Kidney capillary endothelial cell (primary cell): Measurements from ENCODE around the gene GRK5.

Source experiments
- DNase-seq: peaks from one replicate; pipeline ENCODE4 v3.0.0-alpha.2; 2018; ENCODE audit warnings: low spot score

GRK5 gene

GRCh38 chr10:119361037-119361436 lies 153.7 kb downstream of the GRK5 start:
- DNase-seq, result no peak

DNA sequence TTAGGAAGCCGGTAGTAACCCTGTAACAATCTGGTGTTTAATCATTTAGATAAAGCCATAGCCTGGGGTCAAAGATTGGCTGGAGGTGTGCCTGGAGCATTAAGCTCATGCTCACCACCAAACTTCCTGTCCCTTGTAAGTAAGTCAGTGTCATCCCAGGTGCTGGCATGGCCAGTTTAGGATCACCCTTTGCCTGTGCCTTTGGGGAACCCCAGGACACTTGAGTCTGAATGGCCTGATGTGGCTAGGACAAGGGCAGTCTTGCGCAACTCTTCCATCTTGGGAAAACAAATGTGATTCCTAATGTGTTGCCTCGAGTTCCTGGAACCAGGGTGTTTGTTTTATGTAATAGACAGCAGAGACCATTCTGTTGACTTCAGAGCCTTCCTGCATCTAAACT lies 154.8 kb downstream of the GRK5 start:
- no peak for DNase-seq

DNA sequence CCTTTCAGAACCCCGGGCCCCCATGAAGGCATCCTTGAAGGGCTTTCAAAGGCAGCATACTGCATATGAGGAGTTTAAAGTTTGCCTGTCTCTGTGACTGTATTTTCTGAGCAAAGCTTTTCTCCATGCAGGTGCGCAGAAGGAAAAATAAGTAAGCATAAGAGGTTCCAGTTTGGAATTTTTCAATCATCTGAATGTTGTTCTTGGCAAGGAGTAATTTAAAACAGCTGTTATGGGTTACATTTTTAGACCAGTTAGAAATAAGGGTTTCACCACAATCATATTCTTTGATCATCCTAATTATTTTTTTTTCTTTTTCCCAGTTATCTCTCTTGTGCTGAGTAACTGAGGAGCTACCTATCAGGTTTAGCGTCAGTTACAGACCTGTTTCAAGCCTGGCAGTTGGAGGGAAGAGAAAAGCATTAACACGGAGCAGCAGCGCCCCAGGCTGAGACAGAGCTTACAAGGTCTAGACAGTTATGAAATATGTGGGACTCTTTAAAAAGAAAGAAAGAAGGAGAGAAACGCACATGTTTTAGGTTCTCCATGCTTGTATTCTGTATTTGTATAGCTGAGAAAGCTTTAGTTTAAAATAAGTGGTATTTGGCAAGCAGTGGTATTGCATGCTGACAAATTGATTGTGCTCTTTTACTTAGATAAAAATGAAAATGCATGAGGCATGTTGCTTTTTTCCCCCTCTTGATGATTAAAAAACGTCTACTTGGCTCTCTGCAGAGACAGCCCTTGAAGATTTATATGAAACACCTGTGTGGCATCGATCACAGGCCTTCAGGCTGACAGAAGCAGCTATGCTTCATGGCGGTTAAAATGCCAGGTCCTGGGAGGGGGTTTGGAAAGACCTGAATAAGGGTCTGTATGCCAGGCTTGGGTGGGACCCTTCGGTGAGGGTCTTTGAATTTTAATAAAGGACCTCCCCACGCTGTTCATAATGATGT lies 157.6 kb downstream of the GRK5 start:
- DNase-seq, result no peak

- no peak for DNase-seq
Observed at GRCh38 chr10:119365773-119366599, 158.6 kb downstream of the GRK5 start.

DNA sequence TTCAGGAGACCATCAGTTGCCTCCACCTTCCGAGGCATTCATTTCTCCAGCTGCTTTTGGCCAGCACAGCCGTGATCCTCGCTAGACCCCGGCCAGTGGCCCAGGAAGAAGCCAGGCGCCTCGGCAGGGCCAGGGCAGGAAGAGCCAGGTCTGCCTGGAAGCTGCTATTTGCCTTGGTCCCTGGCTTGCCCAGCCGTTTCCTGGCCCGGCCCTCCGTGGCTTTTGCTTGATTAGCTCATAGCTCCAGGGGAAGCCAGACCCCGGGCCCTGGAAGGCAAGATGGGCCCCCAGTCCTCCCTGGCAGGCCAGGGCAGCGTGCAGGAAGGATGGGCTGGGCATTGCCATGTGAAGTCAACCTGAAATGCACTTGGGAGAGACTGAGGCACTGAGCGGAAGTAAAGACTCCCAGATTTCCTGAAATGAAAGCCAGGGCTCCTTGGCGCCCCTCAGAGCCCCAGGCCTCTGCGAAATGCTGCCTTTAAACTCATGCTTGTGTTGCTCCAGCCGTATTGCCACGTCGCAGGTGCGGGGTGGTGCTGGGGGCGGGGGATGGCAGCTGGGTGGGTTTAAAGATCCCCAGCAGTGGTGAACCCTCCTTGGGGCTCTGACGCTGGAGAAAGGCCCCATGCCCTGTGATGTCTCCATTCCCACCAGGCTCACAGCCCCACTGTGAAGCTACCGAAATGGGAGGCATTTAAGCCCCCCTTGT lies 160.6 kb downstream of the GRK5 start:
- DNase-seq, result no peak

DNA sequence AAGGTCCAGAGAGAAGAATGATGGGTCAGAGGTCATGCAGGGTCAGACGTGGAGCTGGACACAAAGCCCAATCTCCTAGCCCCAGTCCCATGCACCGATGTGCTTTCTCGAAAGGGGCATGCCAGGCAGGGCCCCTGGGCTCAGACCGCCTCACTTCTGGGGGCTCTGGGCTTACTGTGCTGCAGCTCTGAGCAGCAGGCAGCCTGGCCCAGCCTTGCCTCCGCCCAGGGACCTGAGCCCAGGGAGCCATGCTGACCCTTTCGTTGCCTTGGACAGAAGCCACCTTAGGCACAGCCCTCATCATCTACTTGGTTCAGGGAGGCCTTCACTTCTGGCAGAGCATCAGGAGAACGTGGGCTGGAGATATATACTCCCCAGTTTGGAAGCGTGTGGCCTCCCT lies 161.2 kb downstream of the GRK5 start:
- no peak for DNase-seq

DNA sequence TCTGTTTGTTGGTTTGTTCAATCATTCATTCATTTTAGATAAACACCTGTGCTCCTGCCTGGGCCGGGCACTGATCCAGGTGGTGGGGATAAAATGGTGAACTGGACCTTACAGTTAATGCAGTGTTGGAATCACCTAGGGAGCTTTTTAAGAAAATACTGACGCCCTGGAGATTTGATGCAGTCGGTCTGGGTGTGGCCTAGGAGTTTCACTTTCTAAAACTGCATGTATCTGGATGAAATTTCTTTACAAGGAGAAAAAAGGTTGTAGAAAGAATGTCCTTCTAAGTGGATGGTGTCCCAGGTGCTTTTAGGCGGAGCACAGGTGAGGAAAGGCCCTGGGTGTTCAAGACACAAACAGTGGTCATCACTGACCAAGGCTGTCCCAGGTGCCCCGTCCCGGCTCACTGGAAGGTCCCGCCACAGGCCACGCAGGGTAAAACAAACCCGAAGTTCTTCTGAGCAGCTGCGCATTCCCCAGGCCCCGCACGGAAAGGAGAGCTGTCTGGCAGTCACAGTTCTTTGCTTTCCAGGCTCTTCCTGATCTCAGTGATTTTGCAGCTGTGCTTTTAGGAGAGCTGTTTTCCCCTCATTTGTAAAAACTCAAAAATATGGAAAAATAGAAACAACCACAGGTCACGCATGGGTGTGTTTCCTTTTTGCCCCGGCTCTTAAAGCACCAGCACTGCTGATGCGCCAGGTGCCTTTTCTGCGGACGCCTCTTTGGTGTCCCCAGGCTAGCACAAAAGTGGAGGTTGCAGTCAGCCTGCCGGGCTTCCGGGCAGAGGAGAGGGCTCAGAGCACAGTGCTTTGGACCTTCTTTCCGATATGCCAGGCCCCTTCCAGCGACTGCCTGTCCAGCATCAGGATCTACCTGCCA lies 161.9 kb downstream of the GRK5 start:
- no peak for DNase-seq

DNA sequence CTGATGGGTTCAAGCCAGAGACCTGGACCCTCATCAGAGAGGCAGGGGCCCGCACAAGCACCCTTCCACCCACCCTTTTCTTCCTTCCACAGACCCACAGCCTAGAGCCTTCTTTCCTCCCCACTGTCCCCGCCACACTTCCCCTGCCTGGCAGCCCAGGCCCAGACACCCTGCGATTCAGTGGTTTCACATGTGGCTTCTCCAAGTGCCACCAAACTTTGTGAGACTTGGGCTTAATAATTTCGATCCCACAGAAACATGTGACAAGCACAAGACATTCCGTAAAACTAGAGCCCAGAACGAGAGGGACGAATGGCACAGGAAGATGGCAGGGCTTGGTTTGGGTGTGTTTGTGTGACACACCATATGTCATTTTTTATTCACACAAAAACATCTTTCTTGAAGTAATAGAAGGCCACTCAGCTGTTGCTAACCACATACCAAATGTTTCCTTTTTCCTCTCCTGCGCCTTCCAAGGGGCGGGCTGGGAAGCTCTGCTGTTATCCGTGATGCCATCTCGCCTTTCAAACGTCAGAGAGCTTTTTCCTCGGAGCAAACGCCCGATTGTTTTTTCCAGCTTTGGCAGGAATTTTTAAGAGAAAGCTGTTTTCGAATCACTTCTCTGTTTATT lies 162.9 kb downstream of the GRK5 start:
- peak; percentile 82 for DNase-seq

DNA sequence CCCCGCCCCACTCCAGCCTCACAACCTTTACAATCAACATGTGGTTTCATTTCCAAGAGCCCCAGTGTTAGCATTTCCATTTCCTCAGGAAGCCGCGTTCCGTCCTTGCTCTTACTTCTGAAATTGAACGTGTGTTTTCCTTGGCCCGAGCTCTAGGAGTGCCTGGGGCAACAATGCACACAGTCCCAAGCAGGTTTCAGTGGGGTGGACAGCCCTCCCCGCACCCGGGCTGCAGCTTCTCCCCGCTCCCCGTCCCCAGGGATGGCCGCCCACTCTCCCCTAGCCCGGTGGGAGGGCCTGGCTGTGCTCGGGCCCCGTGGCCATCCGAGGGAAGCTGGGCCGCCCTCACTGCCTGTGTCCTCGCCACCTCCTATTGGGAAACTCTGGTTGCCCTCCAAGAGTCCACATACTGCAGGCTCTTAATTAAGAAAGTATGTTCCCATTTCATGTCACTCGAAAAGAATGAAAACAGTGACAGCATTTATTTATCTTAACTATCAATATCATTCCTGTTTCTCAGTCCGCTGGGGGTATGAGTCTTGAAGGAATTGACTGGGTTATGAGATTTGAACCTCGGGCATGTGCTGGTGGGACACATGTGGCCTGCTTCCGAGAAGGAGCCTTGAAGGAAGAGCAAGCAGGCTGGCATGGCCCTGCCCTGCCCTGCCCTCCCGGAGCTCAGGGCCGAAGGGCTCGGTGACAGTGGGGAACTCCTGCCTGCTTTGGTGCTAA lies 163.8 kb downstream of the GRK5 start:
- no peak for DNase-seq

- no peak for DNase-seq
Observed at GRCh38 chr10:119371704-119372663, 164.6 kb downstream of the GRK5 start.

DNA sequence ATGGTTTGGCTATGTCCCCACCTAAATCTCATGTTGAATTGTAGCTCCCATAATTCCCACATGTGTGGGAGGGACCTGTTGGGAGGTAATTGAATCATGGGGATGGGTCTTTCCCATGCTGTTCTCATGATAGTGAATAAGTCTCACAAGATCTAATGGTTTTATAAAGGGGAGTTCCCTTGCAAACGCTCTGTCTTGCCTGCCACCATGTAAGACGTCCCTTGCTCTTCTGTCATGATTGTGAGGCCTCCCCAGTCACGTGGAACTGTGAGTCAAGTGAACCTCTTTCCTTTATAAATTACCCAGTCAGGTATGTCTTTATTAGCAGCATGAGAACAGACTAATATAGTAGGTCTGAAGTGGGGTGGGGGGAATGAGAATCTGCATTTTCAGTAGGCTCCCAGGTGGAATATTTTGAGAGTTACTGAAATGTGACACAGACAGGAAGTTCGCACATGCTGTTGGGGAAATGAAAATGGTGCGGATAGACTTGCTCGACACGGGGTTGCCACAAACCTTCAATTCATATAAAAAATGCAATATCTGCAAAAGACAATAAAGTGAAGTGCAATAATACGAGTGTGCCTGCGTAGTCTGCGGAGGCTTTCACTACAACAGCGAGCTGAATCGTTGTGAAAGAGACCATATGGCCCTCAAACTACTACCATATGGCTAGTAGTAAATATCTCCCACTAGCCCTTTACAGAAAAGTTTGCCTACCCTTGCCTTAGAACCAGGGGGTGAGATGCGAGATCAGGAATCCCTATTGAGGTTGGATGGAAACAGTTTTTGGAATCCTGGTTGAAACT lies 166.1 kb downstream of the GRK5 start:
- no peak for DNase-seq

DNA sequence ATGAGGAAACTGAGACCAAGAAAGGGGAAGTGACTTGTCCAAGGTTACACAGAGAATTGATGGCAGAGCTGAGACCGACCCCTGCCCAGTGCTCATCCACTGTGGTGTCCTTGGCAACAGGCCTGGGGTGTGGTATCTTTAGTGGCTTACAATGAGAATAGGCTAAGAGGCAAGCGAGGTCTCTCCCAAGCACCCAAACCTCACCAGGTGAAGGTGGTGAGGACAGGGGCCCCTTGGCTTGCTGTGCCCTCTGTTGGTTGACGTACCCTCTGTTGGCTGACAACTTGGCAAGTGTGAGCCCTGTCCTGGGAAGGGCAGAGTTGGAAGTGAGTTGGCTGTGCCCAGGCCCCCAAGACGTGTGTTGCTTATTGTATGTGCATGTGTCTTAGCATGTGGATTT lies 166.9 kb downstream of the GRK5 start:
- no peak for DNase-seq

DNA sequence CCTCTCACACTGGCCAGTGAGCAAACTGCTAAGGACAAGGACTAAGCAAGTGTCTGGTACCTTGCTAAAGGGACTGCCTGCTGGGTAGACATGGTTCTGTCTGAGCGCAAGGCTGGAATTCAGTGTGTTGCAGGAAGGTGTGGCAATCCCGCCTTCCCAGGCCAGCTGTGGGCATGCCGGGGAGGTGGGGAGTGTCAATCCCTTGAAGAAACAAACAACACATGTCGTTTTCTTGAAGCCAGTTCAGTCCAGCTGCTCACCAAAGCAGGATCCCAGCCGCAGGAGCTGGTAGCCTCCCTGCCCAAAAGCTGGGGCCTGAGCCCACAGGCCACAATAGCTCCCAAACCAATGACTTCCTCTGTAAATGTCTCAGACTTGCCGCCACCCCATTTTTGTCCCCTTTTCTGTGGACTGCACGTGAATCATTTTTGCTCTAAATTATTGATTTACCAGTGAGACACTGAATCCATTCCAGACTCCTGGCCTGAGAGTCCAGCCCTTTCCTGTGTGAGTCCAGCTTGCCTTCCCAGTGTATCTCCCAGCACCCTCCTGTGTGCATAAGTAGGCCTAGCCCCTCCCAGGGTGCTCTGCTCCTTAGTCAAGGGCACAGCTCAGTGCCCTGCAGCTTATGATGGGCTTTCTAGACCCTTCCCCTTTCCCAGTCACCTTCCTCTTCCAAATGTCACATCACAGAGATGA lies 168.4 kb downstream of the GRK5 start:
- DNase-seq, result no peak

GRCh38 chr10:119377451-119377957 lies 170.1 kb downstream of the GRK5 start:
- DNase-seq, result no peak

DNA sequence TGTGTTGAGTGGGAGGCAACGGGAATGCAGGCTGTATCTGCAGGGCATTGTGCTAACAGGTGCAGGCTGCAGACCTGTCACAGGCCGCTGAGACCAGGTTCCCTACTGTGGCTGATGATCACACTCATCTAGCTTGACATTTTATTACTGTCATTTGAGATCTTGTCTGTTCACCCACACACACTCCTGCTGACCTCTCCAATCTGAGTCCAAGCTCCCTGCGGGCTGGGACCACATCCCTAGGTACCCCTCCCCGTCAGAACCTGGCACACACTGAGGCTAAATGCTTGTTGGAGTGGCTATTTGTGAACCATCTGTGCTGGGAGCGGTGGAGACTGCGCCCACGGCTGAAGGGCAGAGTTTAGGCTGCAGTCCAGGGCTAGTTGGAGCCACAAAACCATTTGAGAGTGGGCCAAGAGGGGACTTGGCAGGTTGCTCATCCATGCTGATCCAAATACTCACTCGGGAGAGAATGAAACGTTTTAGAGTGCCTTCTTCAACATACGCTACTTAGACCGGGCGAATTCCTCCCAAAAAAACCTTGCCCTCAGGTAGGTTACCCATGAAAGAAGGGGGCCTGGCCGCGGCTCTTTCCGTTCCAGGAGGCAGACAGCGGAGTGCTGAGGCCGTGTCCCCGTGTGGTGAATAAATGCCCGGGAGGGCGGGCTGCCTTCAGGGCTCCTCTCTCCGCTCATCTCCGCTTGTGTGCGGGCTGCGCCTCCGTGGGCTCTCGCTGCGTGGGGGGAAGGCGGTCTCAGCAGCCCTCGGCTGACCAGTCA lies 170.8 kb downstream of the GRK5 start:
- no peak for DNase-seq

GRCh38 chr10:119378737-119379067 lies 171.3 kb downstream of the GRK5 start:
- DNase-seq, result no peak
